ENCODE results near the gene REXO1. TPM values are rescaled to one million over a fixed set of nuclear protein-coding genes. Genes with fewer than 3 reads are reported as not detected.

Gene REXO1
- total and polyA plus RNA-seq, 2 of the 13 experiments (the other 11 are each of a cell fraction or from before 2014, with no cell fraction given) = 5.0 to 11.2 TPM

- peak; percentile 17; the same call in 1 of the 2 replicates for TF ChIP-seq ZBTB4 (CRISPR knock-in tag; IDR thresholded peaks at IDR 0.05; ENCODE audit: borderline replicate concordance)
Observed at GRCh38 chr19:1796395-1797142, 51.7 kb downstream of the REXO1 start (continued).

- WGBS (ENCODE audit: low lambda C conversion rate) = 64% methylated on average over 18 of the region's 20 CpGs
- TF ChIP-seq RBM39 (IDR thresholded peaks at IDR 0.05; ENCODE audit: low read depth, low read length, poor library complexity, severe bottlenecking) (peak; percentile 8), GPN1 (CRISPR knock-in tag; IDR thresholded peaks at IDR 0.05; ENCODE audit: borderline replicate concordance) (no peak)
- CTCF ChIA-PET (ENCODE audit: low intra/inter-chr PET ratio, low total read pairs) = no interaction called here
- Histone ChIP-seq H3K27me3 (ENCODE audit: control insufficient read depth in 1 of 2, insufficient read depth in 2 of 2, low read length in 2 of 2) (peaks cover 0 to 2% of the 10 kb centered on the region in 2 experiments; a peak in 1 of 5 replicates), H3K9me3 (ENCODE audit: low read length) (no peaks in the 10 kb centered on the region), H3K36me3 (replicated peaks in 1 of 2; ENCODE audit: control insufficient read depth in 1 of 2, insufficient read depth in 2 of 2, low read length in 2 of 2) (no peaks in the 10 kb centered on the region), H3K9ac (ENCODE audit: insufficient read depth, low read depth, low read length) (no peak overlapping the region), H2AFZ (ENCODE audit: low read length) (no peak overlapping the region), H3K4me1 (ENCODE audit: insufficient read depth, low read length) (peaks cover 7% of the 10 kb centered on the region), H4K20me1 (ENCODE audit: insufficient read depth, low read length) (no peaks in the 10 kb centered on the region), H3K79me2 (ENCODE audit: insufficient read depth, low read length) (no peaks in the 10 kb centered on the region), H3K4me2 (ENCODE audit: low read depth, low read length) (no peak overlapping the region), H3K4me3 (replicated peaks in 1 of 3; ENCODE audit: insufficient read depth in 1 of 3, low read depth in 2 of 3, low read length in 3 of 3) (no peak overlapping the region), H3K27ac (ENCODE audit: extremely low read length, insufficient read depth, low read length) (no peak overlapping the region)
- POLR2A ChIA-PET = no interaction called here
- in situ Hi-C loops (cut with HindIII; ENCODE audit: extremely low pct_ligation_motif_present, low pct_unique_long_range_greater_than_20kb) (no loop called here), intact Hi-C loops (cut with micrococcal nuclease; ENCODE audit: unreplicated experiment) (no loop called here)
- ATAC-seq = no peak
- no peak for DNase-seq (ENCODE audit: low spot score)
- no TSS peak for BruUV-seq (replicated peaks)
- no peak for FAIRE-seq
Observed at GRCh38 chr19:1794424-1795172, 53.7 kb downstream of the REXO1 start.

All from HepG2 (cell line).